Transverse colon (tissue), 4 donors: ENCODE measurements around the gene FREM2. TPM values are rescaled to one million over a fixed set of nuclear protein-coding genes. Genes with fewer than 3 reads are reported as not detected.

Experiments
- DNase-seq: peaks from one replicate; pipeline ENCODE4 v3.0.0-alpha.2; 2019
- H3K27ac ChIP-seq, 4 donors: fragments of 200-600 bp; sonication (generic); 2 replicates each; pipeline ENCODE4 v1.5.1; 2016 to 2018; ENCODE audit warnings: inconsistent platforms in 4 of 4
- H3K27me3 ChIP-seq: fragments of 200-600 bp; sonication (generic); 2 replicates; pipeline ENCODE4 v1.5.1; 2017; ENCODE audit warnings: inconsistent platforms
- H3K36me3 ChIP-seq, 4 donors: fragments of 200-600 bp; sonication (generic); 2 replicates each; pipeline ENCODE4 v1.5.1; 2017 to 2019; ENCODE audit warnings: inconsistent platforms in 4 of 4
- H3K4me1 ChIP-seq, 4 donors: fragments of 200-600 bp; sonication (generic); 2 replicates each; pipeline ENCODE4 v1.5.1; 2017 to 2020; ENCODE audit warnings: inconsistent platforms in 4 of 4
- H3K4me3 ChIP-seq, 4 donors: fragments of 200-600 bp; sonication (generic); 1 replicate in 1 of 4; 2 replicates in 3 of 4; pipeline versions ENCODE4 v1.5.1 to v1.6.1; 2017 to 2019; ENCODE audit warnings: inconsistent platforms in 4 of 4
- H3K9me3 ChIP-seq, 2 donors: fragments of 200-600 bp; sonication (generic); 2 replicates each; pipeline ENCODE4 v1.5.1; 2017 to 2019; ENCODE audit warnings: inconsistent platforms in 2 of 2
- EP300 ChIP-seq: sonication (generic); formaldehyde crosslinking; IDR thresholded peaks from one replicate; pipeline ENCODE4 v1.6.1; 2017; ENCODE audit warnings: antibody characterized with exemption, low read depth
- POLR2A ChIP-seq: fragments of 450-650 bp; IDR thresholded peaks from one replicate; pipeline ENCODE4 v1.6.1; 2016; ENCODE audit warnings: antibody characterized with exemption, mild to moderate bottlenecking, moderate library complexity
- POLR2AphosphoS5 ChIP-seq, 3 donors: sonication (generic); formaldehyde crosslinking; IDR thresholded peaks; one replicate each; pipeline ENCODE4 v1.6.1; 2016; ENCODE audit warnings: antibody characterized with exemption in 3 of 3
- WGBS, 2 donors: methylation state at CpG; one replicate each; pipeline ENCODE4 v1.1.5; 2018; ENCODE audit warnings: low coverage in 1 of 2; 5-methylcytosine and 5-hydroxymethylcytosine counted together
- in situ Hi-C, 4 donors: fragments of 200-750 bp; cut with MboI; loops; one replicate each; pipeline versions ENCODE4 v1.15.0 to v1.15.1; 2017; ENCODE audit warnings: low sequenced_read_pairs in 3 of 4, low pct_ligation_motif_present in 1 of 4, low pct_unique_long_range_greater_than_20kb in 1 of 4
- intact Hi-C: fragments of 100-400 bp; cut with DNase I; formaldehyde crosslinking; loops from one replicate; pipeline ENCODE4 v1.15.1; 2023; ENCODE audit warnings: low total_unique reads
- total RNA-seq, 4 donors: library from RNA; depleted of rRNA; stranded (reverse); fragments of >200 nt; gene quantifications; one replicate each; pipeline ENCODE4 v1.1.0, GENCODE V29; 2016
- TF ChIP-seq, protein P1 (sequence below), 5 experiments: fragments of 200-600 bp in 3 of 5; fragments of 450-650 bp in 2 of 5; sonication (generic) in 3 of 5; IDR thresholded peaks; 1 replicate in 2 of 5; 2 replicates in 3 of 5; pipeline ENCODE4 v1.5.1; 2016 to 2017; ENCODE audit warnings: antibody characterized with exemption in 5 of 5, inconsistent platforms in 3 of 5, mild to moderate bottlenecking in 2 of 5, moderate library complexity in 1 of 5

The FREM2 gene
- total RNA-seq, 4 donors from 2014 or later: 0.40 to 2.2 (median 1.2) TPM

GRCh38 chr13:38854226-38854625 is 167.3 kb downstream of the FREM2 start:
- H3K4me1 ChIP-seq: no peaks in the 10 kb centered on the region
- no peak overlapping the region for H3K27ac ChIP-seq
- H3K4me3 ChIP-seq: no peak overlapping the region
- no peaks in the 10 kb centered on the region for H3K9me3 ChIP-seq
- in situ Hi-C loops: no loop called here
- no peak for DNase-seq
- intact Hi-C loops: no loop called here
- H3K27me3 ChIP-seq: no peaks in the 10 kb centered on the region
- TF ChIP-seq POLR2AphosphoS5 (IDR thresholded peaks at IDR 0.05): no peak
- no peak for TF ChIP-seq POLR2A
- TF ChIP-seq, protein P1, sequence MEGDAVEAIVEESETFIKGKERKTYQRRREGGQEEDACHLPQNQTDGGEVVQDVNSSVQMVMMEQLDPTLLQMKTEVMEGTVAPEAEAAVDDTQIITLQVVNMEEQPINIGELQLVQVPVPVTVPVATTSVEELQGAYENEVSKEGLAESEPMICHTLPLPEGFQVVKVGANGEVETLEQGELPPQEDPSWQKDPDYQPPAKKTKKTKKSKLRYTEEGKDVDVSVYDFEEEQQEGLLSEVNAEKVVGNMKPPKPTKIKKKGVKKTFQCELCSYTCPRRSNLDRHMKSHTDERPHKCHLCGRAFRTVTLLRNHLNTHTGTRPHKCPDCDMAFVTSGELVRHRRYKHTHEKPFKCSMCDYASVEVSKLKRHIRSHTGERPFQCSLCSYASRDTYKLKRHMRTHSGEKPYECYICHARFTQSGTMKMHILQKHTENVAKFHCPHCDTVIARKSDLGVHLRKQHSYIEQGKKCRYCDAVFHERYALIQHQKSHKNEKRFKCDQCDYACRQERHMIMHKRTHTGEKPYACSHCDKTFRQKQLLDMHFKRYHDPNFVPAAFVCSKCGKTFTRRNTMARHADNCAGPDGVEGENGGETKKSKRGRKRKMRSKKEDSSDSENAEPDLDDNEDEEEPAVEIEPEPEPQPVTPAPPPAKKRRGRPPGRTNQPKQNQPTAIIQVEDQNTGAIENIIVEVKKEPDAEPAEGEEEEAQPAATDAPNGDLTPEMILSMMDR (IDR thresholded peaks at IDR 0.05): no peak
- TF ChIP-seq EP300: no peak
- no peaks in the 10 kb centered on the region for H3K36me3 ChIP-seq
- 57 to 63% methylated on average over 3 of the region's 3 CpGs for WGBS, 2 donors

- no peaks in the 10 kb centered on the region for H3K27me3 ChIP-seq
- H3K27ac ChIP-seq: no peak overlapping the region
- intact Hi-C loops (no loop called here), in situ Hi-C loops (no loop called here)
- no peaks in the 10 kb centered on the region for H3K36me3 ChIP-seq
- DNase-seq: no peak
- H3K4me1 ChIP-seq: no peaks in the 10 kb centered on the region
- TF ChIP-seq POLR2AphosphoS5 (IDR thresholded peaks at IDR 0.05) (no peak), EP300 (no peak), POLR2A (no peak)
- TF ChIP-seq, protein P1 (IDR thresholded peaks at IDR 0.05): no peak
- WGBS, 2 donors: 62 to 80% methylated on average over 4 of the region's 4 CpGs
- no peaks in the 10 kb centered on the region for H3K9me3 ChIP-seq
- H3K4me3 ChIP-seq: no peak overlapping the region
These were observed 169.2 kb downstream of the FREM2 start for GRCh38 chr13:38856065-38856464.

GRCh38 chr13:38862443-38862842 is 175.6 kb downstream of the FREM2 start:
- in situ Hi-C loops: no loop called here

GRCh38 chr13:38863536-38863935 is 176.7 kb downstream of the FREM2 start:
- intact Hi-C loops: no loop called here

More at GRCh38 chr13:38862443-38862842, 175.6 kb downstream of the FREM2 start:
- Histone ChIP-seq H3K27me3 (no peaks in the 10 kb centered on the region), H3K9me3 (no peaks in the 10 kb centered on the region), H3K27ac (no peak overlapping the region), H3K4me3 (no peak overlapping the region), H3K36me3 (no peaks in the 10 kb centered on the region), H3K4me1 (no peaks in the 10 kb centered on the region)
- DNase-seq: no peak
- no peak for TF ChIP-seq EP300
- TF ChIP-seq, protein P1 (IDR thresholded peaks at IDR 0.05): no peak
- TF ChIP-seq POLR2AphosphoS5 (IDR thresholded peaks at IDR 0.05): no peak
- WGBS, 2 donors: 80 to 88% methylated on average over 1 to 2 of the region's 2 CpGs
- intact Hi-C loops: no loop called here

More at GRCh38 chr13:38863536-38863935, 176.7 kb downstream of the FREM2 start:
- in situ Hi-C loops: no loop called here
- Histone ChIP-seq H3K27me3 (no peaks in the 10 kb centered on the region), H3K27ac (no peak overlapping the region), H3K4me3 (no peak overlapping the region), H3K4me1 (no peaks in the 10 kb centered on the region), H3K36me3 (no peaks in the 10 kb centered on the region), H3K9me3 (no peaks in the 10 kb centered on the region)
- TF ChIP-seq EP300 (no peak), POLR2A (no peak), POLR2AphosphoS5 (IDR thresholded peaks at IDR 0.05) (no peak)
- TF ChIP-seq, protein P1 (IDR thresholded peaks at IDR 0.05): no peak
- WGBS, 2 donors: 84 to 87% methylated on average over 3 of the region's 3 CpGs
- DNase-seq: no peak
